NOMO-1 (cell line): ENCODE data around the gene CLDN24.
"Not testable (repeated sequence)": the region's sequence is repeated elsewhere in the genome, so short reads cannot be mapped to it uniquely, and the experiment has no call there.

Source experiments
- DNase-seq, 2 experiments: peaks; one replicate each; lab custom pipeline; 2025; ENCODE audit not compliant: unreplicated experiment in 2 of 2; lab: John Stamatoyannopoulos, UW

CLDN24 gene

DNA sequence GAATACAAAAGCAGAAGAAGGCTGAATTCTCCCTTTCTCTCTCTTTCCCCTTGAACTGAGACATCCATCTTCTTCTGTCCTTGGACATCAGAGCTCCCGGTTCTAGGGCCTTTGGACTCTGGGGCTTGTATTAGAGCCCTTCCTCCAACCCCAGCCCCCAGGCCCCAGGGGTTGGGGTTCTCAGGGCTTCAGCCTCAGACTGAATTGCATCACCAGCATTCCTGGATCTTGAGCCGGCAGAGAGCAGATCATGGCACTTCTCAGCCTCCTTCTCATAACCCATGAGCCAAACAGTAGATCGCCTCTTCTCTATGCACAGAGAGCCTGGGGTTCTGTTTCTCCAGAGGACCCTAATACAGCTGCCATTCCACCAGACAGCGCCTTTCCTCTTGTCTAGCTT is 25.3 kb upstream of the CLDN24 start:
- no peak for DNase-seq

DNA sequence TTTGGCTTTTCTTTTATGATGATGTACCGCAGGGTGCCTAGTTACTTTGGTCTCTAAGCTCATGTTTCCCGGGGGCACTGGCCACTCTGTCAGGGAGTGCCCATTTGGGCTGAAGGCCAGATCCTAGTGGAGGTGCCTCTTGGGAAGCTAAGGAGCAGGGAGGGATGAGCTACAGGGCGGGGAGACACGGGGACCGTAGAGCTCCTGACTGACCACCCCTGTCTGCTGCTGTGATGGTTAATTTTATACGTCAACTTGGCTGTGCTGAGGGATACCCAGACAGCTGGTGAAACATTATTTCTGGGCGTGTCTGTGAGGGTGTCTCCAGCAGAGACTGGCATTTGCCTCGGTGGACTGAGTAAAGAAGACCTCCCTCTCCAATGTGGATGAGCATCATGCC is 24.9 kb upstream of the CLDN24 start:
- DNase-seq = no peak

DNA sequence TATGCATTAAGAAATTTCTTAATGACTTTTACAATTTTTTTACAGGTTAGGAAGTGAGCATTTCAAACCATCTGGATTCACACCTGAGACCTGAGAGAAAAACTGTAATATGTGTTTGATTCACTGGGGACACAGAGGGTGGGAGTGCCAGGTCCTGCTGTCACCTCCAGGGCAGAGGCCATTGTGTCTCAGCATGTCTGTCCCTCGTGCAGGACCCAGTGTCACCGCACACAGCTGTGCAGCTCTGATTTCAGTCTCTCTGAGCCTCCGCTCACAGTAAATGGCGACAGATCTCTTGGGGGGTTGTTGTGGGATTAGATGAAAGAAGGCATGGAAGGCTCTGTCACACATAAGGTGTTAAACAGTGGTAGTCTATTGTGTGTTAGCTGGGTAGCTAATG is 23.0 kb upstream of the CLDN24 start:
- no peak for DNase-seq

DNA sequence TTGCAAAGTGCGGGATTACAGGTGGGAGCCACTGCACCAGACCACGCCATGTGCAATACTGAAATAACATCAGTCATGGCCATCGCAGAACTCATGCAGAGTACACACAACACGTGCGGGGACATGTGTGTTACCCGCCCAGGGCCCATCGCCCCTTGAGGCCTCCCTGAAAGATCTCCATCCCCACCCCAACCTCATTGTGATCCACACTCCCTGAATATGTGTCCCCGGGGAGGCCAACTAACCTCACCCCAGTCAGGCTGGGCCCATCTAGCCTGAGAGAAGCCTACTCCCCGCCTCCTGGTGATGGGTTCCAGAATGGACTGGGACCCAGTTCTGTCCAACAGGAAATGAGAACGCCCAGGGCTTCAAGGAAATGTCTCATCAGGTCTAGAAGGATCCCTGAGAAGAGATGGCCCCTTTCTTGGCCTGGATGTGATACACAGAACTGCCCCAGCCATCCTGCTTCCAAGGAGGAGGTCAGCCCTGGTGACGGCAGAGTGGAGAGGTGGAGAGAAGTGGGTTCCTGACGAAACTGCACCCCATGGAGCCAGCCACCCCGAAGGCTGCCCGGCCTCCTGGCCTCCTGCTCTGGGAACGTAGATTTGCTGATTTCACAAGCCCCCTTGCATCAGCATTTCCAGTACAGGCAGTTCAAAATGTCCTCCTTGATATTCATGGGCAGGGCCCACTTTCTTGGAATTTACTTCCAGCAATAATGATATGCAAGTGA is 22.5 kb upstream of the CLDN24 start:
- DNase-seq = no peak

DNA sequence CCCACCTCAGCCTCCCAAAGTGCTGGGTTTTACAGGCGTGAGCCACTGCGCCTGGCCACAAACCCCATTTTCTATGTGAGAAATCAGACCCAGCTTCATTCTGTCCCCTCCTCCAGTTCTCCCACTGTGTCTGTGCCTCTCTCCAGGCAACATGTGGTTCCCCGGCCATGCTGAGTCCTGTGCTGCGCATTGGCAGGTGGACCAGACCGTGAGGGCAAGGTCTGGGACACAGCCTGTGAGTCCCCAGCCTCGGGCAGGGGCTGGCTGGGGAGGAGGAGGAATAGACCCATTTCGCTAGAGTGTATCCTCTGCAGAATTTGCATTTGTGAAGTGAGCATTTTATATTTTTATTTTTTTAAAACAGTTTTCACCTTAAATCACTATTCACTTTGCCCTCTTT is 21.5 kb upstream of the CLDN24 start:
- no peak for DNase-seq

DNA sequence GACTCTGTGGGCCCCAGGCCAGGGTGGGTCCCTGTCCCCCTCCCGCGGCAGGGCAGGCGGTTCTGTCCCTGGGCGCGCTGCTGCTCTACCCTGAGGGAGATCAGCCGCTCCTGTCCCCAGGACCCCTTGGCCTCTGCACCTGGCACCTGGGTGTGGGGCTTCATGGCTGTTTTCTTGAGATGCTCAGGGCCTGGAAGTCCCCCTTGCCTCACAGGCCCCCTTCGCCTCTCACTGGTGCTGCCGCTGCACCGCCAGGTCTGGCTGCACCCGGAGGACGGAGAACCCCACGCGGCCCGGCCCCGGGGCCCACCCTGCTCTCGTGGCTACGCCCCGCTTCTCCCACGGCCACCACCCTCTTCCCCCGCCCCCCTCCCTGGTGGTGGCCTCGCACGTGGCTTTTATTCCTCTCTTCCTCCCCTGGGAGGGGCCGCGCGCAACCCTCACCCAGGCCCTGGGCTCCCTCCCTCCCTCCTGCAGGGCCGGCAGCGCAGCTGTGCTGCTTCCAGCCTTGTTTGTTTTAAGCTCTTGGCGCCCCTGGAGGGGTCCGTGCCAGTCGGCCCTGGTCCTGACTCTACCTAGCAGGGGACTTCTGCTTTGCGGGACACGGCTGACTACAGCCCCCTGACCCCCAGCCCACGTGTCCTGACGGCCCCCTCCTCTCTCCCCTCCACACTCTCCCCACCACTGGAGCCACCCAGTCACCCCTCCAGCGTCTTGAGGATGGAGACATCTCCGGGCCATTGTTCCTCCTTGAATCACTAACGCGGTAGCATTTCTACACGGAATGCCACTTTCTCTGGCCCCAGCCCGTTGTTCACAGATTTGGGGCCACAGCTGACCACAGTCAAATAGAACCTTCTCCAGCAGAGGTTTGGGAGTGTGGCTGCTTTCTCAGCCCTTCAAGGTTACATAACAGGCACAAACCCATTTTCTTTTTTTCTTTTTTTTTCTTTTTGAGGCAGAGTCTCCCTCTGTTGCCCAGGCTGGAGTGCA is 20.6 kb upstream of the CLDN24 start:
- no peak for DNase-seq

DNA sequence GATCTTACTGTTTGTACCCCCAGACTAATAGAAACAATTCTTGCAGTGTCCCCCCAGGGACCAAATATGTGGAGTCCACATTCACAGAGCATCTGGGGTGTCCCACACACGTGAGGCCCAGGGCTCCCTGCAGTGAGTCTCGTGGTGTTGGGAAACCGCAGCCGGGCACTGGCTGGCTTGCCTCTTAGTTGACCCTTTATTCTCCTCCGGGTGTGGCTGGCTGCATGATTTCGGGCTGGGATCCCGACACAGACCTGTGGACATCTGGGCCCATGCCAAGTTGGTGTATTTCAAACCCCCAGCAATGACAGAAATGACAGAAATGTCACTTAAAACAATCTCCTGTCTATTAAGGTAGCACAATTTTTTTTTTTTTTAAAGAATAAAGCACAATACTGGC is 15.6 kb upstream of the CLDN24 start:
- no peak for DNase-seq

DNA sequence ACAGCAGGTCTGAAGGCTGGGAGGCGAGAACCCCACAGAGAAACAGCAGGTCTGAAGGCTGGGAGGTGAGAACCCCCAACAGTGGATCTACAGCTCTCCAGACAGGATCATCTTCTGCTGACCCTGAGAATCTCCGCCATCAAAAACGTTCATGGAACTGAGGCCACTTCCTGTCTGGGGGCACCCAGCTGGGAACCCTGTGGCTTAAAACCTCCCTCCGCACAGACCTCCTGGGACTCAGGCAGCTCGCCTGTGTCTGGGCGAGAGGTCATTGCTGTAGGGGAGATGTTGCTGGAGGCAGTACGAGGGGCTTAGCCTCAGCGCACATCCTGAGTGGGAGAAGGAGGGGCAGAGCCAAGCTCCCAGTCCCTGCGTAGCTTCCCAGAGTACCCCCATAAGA is 15.1 kb upstream of the CLDN24 start:
- DNase-seq = no peak

DNA sequence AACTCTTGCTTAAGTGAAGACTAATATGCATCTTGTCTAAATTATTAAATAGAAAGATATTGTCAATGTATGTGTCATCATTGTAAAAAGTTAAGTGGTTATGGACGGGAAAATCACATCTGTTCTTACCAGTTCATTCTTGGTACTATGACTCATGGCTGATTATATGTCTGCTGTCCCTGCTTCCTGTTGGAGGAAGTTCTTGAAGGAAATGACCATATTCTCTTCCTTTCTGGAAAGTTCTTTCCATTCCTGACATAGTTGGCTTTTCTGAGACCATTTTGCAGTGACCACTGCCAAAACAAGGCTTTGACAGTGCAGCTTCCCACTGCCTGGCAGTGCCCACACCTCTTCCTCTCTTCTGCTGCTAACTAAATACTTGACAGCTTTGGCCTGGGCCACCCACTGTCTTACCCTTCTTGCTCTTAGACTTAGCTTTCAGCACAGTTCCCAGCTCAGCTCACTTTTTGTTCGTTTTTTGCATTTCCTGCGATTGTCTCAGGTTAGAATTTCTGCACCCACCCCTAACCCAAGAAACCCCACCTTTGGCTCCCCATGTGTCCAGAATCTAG is 13.2 kb upstream of the CLDN24 start:
- no peak for DNase-seq

DNA sequence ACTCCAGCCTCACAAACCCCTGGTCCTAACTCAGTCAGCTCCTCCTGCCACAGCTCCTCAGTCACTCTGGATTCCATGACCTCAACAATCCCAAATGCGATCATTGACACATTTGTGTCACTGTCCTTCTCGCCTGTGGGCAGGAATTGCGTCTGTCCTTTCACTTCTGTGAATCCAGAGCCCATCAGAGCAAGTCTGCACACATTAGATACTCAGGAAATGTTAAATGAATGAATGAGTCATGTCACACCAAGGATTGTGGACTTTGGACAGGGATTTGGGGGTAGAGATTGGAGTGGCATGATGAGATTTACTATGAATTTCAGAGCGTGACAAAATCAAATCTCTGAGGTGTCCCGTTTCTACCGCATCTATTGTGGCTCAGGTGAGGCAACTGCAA is 11.8 kb upstream of the CLDN24 start:
- DNase-seq = no peak

DNA sequence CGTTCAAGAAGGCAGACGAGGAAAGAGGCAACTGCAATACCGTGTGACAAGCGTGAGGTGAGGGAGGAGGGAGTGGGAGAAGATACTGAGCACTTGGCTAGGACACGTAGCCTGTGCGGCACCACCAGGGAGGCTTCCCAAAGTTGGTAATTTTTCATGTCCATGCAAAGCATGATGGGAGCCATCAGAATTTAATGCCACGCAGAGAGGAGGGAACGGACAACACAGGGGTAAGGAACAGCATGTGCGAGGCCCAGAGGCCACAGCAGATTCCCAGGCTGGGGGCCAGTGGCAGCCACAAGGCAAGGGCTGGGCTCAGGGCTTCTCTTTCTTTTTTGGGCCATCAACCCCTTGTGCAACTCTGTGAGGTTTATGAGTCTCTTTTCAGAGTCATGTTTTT is 11.0 kb upstream of the CLDN24 start:
- DNase-seq = no peak

DNA sequence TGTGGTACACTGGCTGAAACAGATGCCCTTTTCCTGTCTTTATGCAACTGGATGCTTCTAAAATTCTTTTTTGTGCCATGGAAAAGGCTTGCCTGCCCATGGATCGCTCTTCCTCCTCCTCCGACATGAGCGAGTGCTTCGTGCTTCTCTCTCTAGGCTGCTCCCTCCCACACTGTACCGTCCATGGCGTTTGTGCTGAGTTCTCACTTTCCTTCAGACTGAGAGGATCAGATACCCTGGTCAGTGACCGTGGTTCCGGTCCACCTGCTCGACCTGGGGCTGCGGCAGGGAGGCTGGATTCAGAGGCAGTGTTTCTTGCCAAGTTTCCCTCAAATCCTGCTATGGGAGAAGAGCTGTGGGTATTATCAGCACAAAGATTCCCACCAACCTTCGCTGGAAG is 10.2 kb upstream of the CLDN24 start:
- DNase-seq = no peak

DNA sequence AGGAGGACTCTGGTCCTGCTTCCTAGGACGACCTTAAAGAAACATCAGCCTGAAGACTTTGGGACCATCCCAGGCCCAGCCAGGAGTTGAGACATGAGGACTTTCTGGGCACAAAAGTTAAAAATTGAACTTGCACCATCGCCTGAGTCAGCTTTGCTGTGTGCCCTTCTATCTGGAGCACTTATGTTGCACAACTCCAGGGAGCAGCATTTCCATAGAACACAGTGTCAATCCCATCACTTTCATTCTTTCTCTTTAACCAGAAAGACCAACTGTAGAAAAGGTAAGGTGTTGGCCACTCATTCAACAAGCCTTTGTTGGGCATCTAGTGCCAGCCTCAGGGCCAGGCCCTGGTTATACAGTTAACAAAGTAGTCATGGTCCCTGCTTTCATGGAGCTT is 8.6 kb upstream of the CLDN24 start:
- no peak for DNase-seq

DNA sequence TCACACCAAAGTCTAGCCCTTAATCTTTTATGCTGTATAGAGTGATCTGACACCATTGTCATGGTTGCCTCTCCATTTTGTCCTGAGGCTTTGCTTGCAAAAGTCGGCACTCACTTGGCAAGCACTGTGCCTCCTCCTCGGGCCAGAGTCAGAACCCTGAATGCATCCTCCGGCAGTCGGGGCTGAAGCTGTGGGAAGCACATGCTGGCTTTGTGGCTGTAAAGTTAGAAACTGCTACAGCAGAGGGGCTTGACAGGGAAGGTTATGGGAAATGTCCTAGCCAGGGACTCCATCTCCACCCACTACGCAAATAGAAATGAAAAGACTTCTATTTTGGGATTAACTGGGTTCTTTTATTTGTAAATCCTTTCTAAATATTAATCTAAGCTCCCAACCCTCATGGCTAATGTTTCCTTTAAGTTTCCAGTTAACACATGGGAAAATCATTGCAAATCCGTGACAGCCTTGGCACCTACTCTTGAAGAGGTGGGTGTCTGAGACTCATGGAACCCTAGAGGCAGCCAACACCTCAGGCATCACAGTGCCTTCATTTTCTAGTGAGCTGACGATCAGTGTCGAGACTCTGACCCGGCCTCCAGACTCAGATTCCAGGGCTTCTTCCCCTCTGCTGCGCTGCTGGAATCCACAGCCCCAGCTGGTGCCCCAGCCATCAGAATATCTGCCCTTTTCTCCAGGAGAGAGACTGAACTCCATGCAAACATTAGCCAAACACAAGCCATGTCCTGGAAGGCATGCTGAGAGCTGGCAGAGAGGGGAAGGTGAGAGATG is 7.9 kb upstream of the CLDN24 start:
- DNase-seq = no peak

DNA sequence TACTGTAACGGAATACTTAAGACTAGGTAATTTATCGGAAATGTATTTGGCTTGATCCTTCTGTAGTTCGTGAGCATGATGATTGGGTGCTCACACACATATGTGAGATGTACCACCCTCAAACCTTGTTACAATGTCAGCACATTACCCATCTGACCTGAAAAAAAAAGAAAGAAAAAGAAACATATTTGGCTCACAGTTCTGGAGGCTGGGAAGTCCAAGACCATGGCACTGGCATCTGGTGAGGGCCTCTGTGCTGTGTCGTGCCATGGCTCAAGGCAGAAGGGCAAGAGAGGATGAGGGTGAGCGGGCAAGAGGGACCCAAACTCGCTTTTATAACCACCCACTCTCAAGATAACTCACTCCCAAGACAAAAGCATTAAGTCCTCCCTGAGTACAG is 7.0 kb upstream of the CLDN24 start:
- DNase-seq = no peak

DNA sequence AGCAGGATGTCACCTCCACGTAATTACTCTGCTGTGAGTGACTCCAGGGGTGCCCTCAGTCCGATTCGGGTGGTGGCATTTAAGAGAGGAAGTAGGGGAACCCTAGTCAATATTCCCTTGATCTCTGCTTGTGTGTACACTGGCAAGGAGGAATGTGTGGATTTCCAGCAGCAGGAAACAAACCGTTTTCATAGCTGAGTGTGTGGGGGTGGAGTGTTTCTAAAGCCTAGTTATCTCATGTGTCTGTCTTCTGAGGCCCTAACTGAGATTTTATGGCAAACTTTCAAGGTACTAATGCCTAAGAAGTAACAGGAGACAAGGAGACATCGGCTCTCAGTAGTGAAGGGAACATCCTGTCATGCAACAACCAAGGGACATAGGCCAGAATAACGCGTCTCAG is 6.6 kb upstream of the CLDN24 start:
- no peak for DNase-seq

DNA sequence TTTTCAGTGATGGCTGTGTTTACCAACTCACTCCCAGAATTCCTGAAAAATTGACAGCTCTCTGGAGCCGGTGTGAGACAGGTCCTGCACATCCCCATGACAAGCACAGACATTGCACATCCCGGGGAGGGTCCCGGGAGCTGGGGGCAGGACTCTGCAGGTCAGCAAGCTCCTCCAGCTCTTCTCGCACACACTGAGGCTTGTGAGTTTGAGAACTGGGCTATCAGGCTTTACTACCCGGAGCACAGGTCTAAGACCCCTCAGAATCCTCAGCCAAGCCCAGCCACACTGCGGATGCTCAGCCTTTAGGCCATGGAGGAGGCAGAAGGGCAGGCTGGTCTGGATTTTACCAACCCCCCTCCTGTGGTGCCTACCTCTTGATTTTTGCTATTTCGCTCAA is 5.6 kb upstream of the CLDN24 start:
- no peak for DNase-seq

DNA sequence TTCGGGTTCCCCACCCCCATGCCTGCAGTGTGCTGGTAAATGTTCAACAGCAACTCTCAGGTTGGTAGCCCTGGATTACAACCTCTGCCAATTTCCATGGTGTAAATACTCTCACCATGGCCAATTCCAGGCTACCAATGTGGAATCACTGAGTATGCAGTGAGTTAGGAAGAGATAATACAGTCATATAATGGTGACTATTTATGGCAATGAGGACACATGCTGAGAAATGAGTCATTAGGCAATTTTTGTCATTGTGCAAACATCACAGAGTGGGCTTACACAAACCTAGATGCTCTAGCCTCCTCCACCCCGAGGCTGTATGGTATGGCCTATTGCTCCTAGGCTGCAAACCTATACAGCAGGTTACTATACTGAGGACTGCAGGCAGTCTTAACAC is 4.6 kb upstream of the CLDN24 start:
- no peak for DNase-seq

DNA sequence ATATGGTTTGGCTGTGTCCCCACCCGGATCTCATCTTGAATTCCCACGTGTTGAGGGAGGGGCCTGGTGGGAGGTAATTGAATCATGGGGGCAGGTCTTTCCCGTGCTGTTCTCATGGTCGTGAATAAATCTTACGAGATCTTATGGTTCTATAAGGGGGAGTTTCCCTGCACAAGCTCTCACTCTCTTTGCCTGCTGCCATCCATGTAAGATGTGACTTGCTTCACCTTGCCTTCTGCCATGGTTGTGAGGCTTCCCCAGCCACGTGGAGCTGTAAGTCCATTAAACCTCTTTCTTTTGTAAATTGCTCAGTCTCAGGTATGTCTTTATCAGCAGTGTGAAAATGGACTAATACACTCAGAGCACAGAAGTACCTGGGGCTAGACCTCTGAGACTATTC is 4.2 kb upstream of the CLDN24 start:
- not testable (repeated sequence) for DNase-seq

DNA sequence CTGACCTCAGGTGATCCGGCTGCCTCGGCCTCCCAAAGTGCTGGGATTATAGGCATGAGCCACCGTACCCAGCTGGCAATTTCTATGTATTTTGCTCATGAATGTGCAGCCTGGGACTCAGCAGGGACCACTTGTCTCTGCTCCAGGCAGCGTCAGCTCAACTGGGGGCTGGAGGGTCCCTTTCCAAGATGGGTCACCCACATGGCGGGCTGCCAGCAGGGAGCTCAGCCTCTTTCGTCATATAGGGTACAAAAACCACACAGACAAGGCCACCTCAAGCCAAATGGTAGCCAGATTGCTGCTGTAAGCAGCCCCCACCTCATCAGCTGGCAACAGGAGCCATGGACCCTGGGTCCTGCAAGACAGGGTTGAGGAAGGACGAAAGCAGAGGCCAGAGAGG is 2.4 kb upstream of the CLDN24 start:
- no peak for DNase-seq

DNA sequence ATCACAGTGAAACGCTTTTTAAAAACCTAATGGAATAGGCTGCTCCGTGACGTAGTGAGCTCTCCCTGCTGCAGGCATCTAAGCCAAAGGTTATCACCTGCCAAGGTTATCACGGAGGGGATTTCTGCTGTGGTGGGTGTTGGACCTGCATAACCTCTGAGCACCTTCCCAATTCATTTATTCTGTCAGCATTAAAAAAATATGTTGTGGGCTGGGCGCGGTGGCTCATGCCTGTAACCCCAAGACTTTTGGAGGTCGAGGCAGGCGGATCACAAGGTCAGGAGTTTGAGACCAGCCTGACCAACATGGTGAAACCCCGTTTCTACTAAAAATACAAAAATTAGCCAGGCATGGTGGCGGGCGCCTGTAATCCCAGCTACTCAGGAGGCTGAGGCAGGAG is 1.8 kb upstream of the CLDN24 start:
- not testable (repeated sequence) for DNase-seq
